Osteoblast (primary cell): ENCODE data around the gene GFM2. TPM values are rescaled to one million over a fixed set of nuclear protein-coding genes. Genes with fewer than 3 reads are reported as not detected.

Experiments used
- DNase-seq: peaks from one replicate; pipeline ENCODE4 v3.0.0; 2011; ENCODE audit warnings: low spot score, mixed read lengths; ENCODE audit not compliant: insufficient read length; ENCODE audit errors: missing footprints
- H2AFZ ChIP-seq: 2 replicates; pipeline ENCODE4 v1.6.0; 2011; ENCODE audit warnings: mild to moderate bottlenecking, low read length
- H3K27ac ChIP-seq: 2 replicates; pipeline ENCODE4 v1.5.1; 2011; ENCODE audit warnings: mild to moderate bottlenecking, low read depth, low read length, moderate library complexity
- H3K27me3 ChIP-seq: 2 replicates; pipeline ENCODE4 v1.6.0; 2012; ENCODE audit warnings: mild to moderate bottlenecking, control low read depth, inconsistent platforms, low read length, moderate library complexity; ENCODE audit not compliant: insufficient read depth
- H3K36me3 ChIP-seq: 2 replicates; pipeline ENCODE4 v1.5.1; 2011; ENCODE audit warnings: mild to moderate bottlenecking, low read length, control low read depth, moderate library complexity; ENCODE audit not compliant: insufficient read depth
- H3K4me1 ChIP-seq: 2 replicates; pipeline ENCODE4 v1.5.1; 2011; ENCODE audit warnings: mild to moderate bottlenecking, low read length, control low read depth, moderate library complexity; ENCODE audit not compliant: insufficient read depth
- H3K4me2 ChIP-seq: 2 replicates; pipeline ENCODE4 v1.6.0; 2011; ENCODE audit warnings: mild to moderate bottlenecking, low read length; ENCODE audit not compliant: insufficient read depth
- H3K4me3 ChIP-seq: fragments of 200-600 bp; sonication (generic); 3 replicates; pipeline ENCODE4 v1.5.1; 2012; ENCODE audit warnings: mild to moderate bottlenecking, low read length, inconsistent platforms; ENCODE audit not compliant: insufficient read depth
- H3K79me2 ChIP-seq: 2 replicates; pipeline ENCODE4 v1.6.0; 2012; ENCODE audit warnings: mild to moderate bottlenecking, low read length, control low read depth, inconsistent platforms; ENCODE audit not compliant: insufficient read depth
- H3K9me3 ChIP-seq: 2 replicates; pipeline ENCODE4 v1.5.1; 2011; ENCODE audit warnings: low read depth, low read length, control low read depth
- H4K20me1 ChIP-seq: 2 replicates; pipeline ENCODE4 v1.6.0; 2012; ENCODE audit warnings: mild to moderate bottlenecking, low read length, control low read depth; ENCODE audit not compliant: insufficient read depth
- CTCF ChIP-seq: IDR thresholded peaks from 2 replicates; pipeline ENCODE4 v1.5.1; 2011; ENCODE audit warnings: mild to moderate bottlenecking, low read depth, low read length, moderate library complexity; ENCODE audit errors: extremely low read depth
- total RNA-seq: library from RNA; depleted of rRNA; stranded (reverse); fragments of >200 nt; gene quantifications from 2 replicates; pipeline ENCODE4 v1.2.3, GENCODE V29; 2012

The GFM2 gene
- total RNA-seq, 1 donor: 22.8 TPM

GRCh38 chr5:74725331-74725730 is 41.6 kb downstream of the GFM2 start:
- Histone ChIP-seq H3K9me3 (no peaks in the 10 kb centered on the region), H3K36me3 (peaks cover 64% of the 10 kb centered on the region), H3K4me2 (no peak overlapping the region), H3K4me3 (no peak overlapping the region), H3K4me1 (no peaks in the 10 kb centered on the region), H3K27ac (no peak overlapping the region), H4K20me1 (no peaks in the 10 kb centered on the region), H3K79me2 (no peaks in the 10 kb centered on the region), H3K27me3 (no peaks in the 10 kb centered on the region), H2AFZ (no peak overlapping the region)
- no peak for DNase-seq
- TF ChIP-seq CTCF: no peak

DNA sequence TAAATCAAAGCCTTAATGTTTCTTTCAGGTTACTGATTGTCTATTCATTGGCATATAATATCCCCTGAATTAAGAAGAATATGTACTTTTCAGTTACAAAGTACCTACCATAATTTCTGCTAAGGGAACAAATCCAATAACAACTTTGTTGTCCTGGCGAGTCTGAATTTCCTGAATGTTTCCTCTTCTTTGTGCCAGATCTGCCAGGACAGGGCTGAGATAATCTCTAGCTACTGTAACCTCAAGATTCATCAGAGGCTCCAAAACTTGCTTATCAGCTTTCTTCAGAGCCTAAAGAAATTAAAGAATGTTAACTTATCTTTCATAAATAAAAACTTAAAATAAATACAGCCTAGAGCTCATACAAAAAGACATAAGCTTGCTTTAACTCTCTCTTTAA is 44.6 kb downstream of the GFM2 start:
- H4K20me1 ChIP-seq: no peaks in the 10 kb centered on the region
- H3K4me2 ChIP-seq: no peak overlapping the region
- no peak for DNase-seq
- H3K27ac ChIP-seq: no peak overlapping the region
- no peaks in the 10 kb centered on the region for H3K4me1 ChIP-seq
- no peaks in the 10 kb centered on the region for H3K79me2 ChIP-seq
- peaks cover 62% of the 10 kb centered on the region for H3K36me3 ChIP-seq
- H2AFZ ChIP-seq: no peak overlapping the region
- TF ChIP-seq CTCF: no peak
- H3K9me3 ChIP-seq: no peaks in the 10 kb centered on the region
- no peak overlapping the region for H3K4me3 ChIP-seq
- H3K27me3 ChIP-seq: no peaks in the 10 kb centered on the region

GRCh38 chr5:74717596-74717995 is 49.3 kb downstream of the GFM2 start:
- peaks cover 32% of the 10 kb centered on the region for H3K36me3 ChIP-seq

DNA sequence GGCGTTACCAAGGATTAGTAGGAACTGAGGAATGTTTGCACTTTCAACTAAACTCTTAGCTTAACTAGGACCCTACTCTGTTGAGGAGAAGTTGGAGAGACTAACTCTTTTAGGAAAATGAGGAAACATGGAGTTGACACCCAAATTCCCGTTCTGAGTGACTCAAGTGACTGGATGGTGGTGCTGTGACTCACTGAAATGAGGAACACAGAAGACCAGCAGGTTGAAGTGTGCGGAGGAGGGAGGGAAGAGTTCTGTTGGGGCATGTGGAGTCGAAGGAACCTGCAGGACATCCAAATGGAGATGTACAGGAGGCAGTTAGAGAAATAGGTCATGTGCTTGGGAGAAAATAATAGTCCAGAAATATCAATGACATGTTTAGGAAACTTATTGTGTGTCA is 73.7 kb downstream of the GFM2 start:
- Histone ChIP-seq H3K4me3 (no peak overlapping the region), H3K9me3 (no peaks in the 10 kb centered on the region), H2AFZ (no peak overlapping the region), H3K36me3 (peaks cover 39% of the 10 kb centered on the region), H3K27me3 (no peaks in the 10 kb centered on the region), H3K4me2 (no peak overlapping the region), H3K4me1 (peaks cover 7% of the 10 kb centered on the region), H4K20me1 (no peaks in the 10 kb centered on the region), H3K27ac (no peak overlapping the region), H3K79me2 (peaks cover 13% of the 10 kb centered on the region)
- TF ChIP-seq CTCF: no peak
- no peak for DNase-seq

More at GRCh38 chr5:74717596-74717995, 49.3 kb downstream of the GFM2 start:
- no peak for DNase-seq
- Histone ChIP-seq H4K20me1 (no peaks in the 10 kb centered on the region), H3K4me3 (no peak overlapping the region), H3K79me2 (no peaks in the 10 kb centered on the region), H2AFZ (no peak overlapping the region), H3K9me3 (no peaks in the 10 kb centered on the region), H3K27me3 (no peaks in the 10 kb centered on the region), H3K4me1 (no peaks in the 10 kb centered on the region), H3K4me2 (no peak overlapping the region), H3K27ac (no peak overlapping the region)
- TF ChIP-seq CTCF: no peak
